Placental epithelial cell (primary cell): Measurements from ENCODE around the gene GPRIN1. TPM values are rescaled to one million over a fixed set of nuclear protein-coding genes. Genes with fewer than 3 reads are reported as not detected.

Source experiments
- small RNA-seq: library from RNA; depleted of rRNA; stranded (forward); fragments of <200 nt; gene quantifications from one replicate; pipeline ENCODE3, GENCODE V24; 2012
- total RNA-seq: library from RNA; depleted of rRNA; stranded (reverse); fragments of >200 nt; gene quantifications from 2 replicates; pipeline ENCODE4 v1.2.3, GENCODE V29; 2012

Gene GPRIN1
- total RNA-seq: 2.7 and 4.8 TPM in 2 replicates

GRCh38 chr5:176609724-176610434 is at the start of gene GPRIN1:
Gene GPRIN1, minus strand, starts transcription at chr5:176610156. Its CDS starts 10,322 bp downstream, at chr5:176599834.

DNA sequence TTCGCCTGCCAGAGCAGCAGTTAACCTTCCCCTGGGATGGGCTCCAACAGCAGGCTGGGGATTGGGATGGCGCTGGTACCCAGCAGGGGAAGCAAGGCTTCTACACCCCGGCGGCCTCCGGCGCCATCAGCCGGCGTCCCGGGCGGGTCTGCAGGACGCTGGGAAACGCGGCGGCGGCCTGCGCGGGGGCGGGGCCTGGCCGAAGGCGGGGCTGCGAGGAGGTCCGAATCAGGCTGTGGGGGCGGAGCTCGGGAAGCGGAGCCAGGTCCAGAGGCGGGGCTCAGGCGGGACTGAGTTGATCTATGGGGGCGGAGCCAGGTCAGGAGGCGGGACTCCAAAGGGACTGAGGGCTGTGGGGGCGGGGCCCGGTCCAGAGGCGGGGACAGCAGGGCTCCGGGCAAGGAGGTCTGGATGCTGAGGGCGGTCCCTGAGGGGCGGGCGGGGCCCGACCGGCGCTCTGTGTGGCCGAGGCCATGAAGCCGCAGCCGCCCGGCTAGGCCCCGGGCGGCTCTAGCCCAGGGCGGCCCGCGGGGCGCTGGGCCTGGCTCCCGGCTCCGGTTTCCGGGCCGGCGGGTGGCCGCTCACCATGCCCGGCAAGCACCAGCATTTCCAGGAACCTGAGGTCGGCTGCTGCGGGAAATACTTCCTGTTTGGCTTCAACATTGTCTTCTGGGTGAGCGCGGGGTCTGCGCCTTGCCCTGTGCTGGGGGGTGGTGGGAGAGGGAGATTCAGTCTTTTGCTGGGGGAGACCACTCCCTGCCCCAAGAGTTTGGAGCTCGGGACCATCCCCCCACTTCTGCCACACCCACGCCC is 37.3 kb upstream of the GPRIN1 start, which contains the start of gene TSPAN17:
TSPAN17 (plus strand) TSS at position 455 of the 813 bp plus-strand sequence; CDS start at position 587, 132 bp downstream.

GRCh38 chr5:176629853-176630680 is 20.1 kb upstream of the GPRIN1 start, which contains the start of the genes EIF4E1B and SNCB:
Gene EIF4E1B, plus strand, starts transcription at chr5:176630675. Its CDS starts 12,113 bp downstream, at chr5:176642788.
Gene SNCB, minus strand, starts transcription at chr5:176630534. Its CDS starts 880 bp downstream, at chr5:176629654.

DNA sequence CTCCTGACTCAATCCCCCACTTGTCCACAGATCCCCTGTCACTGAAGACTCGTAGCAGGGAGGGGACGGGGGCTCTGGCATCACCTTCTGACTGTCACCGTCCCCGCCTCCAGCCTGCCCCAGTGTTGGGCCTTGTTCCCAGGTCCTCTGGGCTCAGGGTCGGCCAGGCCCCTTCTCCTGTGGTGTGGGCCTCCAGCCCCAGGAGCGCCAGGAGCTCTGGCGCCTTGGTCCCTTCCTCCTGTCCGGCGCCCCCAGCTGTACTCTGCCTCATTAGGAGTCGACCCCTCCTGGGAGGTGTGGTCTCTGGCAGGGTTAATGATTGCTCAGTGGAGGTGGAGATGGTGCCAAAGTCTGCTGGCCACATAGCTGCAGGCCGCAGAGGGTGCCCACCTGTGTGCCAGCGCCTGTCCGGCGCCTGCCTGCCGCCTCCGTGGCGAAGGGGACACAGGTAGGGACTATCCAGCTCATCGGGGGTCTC is 61.0 kb downstream of the GPRIN1 start, which contains the start of gene CDHR2:
CDHR2 (plus strand) TSS at position 376 of the 478 bp plus-strand sequence. CDS start 16,011 bp downstream, outside the sequence.

Small RNA genes within 50 kb of the gene (small RNA-seq; reads per million reads assigned to genes)
- gene MIR4281: not detected
- gene RF00019: not detected
- not detected for gene RN7SL684P

Other genes starting within 250 kb of the GPRIN1 start
- 46.7 and 80.8 TPM in 2 replicates for gene KIAA1191, start 248.4 kb downstream of the GPRIN1 start, total RNA-seq
- 9.8 and 13.0 TPM in 2 replicates for gene ARL10, start 244.7 kb downstream of the GPRIN1 start, total RNA-seq
- 7.9 and 11.5 TPM in 2 replicates for gene NOP16, start 221.6 kb downstream of the GPRIN1 start, total RNA-seq
- gene HIGD2A, start 221.4 kb downstream of the GPRIN1 start, total RNA-seq: 41.3 and 63.2 TPM in 2 replicates
- gene CLTB, start 193.6 kb downstream of the GPRIN1 start, total RNA-seq: 115 and 400 TPM in 2 replicates
- gene FAF2, start 161.8 kb downstream of the GPRIN1 start, total RNA-seq: 36.1 and 45.8 TPM in 2 replicates
- 5.9 and 8.6 TPM in 2 replicates for gene RNF44, start 72.8 kb downstream of the GPRIN1 start, total RNA-seq
- gene CDHR2, start 60.8 kb downstream of the GPRIN1 start, total RNA-seq: not detected in 2 replicates
- not detected in 2 replicates for gene SNCB, start 20.4 kb upstream of the GPRIN1 start, total RNA-seq
- gene EIF4E1B, start 20.5 kb upstream of the GPRIN1 start, total RNA-seq: not detected in 2 replicates
- 23.2 and 47.9 TPM in 2 replicates for gene TSPAN17, start 37.3 kb upstream of the GPRIN1 start, total RNA-seq
- gene UNC5A, start 200.4 kb upstream of the GPRIN1 start, total RNA-seq: not detected in 2 replicates